CD14-positive monocyte (primary cell): Measurements from ENCODE around the gene APOL6. TPM values are rescaled to one million over a fixed set of nuclear protein-coding genes. Genes with fewer than 3 reads are reported as not detected.

Experiments used
- DNase-seq, 3 donors: peaks; one replicate each; pipeline ENCODE4 v3.0.0-alpha.2; 2011 to 2022
- H2AFZ ChIP-seq: 2 replicates; pipeline ENCODE4 v1.6.0; 2012; ENCODE audit warnings: mild to moderate bottlenecking, low read depth, low read length, inconsistent platforms; ENCODE audit not compliant: insufficient read depth, poor library complexity, severe bottlenecking
- H3K27ac ChIP-seq, 2 donors: 1 replicate in 1 of 2; 2 replicates in 1 of 2; pipeline ENCODE4 v1.5.1; 2012 to 2013; ENCODE audit warnings: low read length in 2 of 2, control low read depth in 1 of 2, inconsistent platforms in 1 of 2, low read depth in 1 of 2, mild to moderate bottlenecking in 1 of 2
- H3K27me3 ChIP-seq, 2 donors: one replicate each; pipeline versions ENCODE4 v1.6.0 to v1.6.1; 2011 to 2013; ENCODE audit warnings: low read length in 2 of 2; ENCODE audit not compliant: control insufficient read depth in 2 of 2, insufficient read depth in 2 of 2
- H3K36me3 ChIP-seq, 2 donors: replicated peaks in 1 of 2; 1 replicate in 1 of 2; 2 replicates in 1 of 2; pipeline versions ENCODE4 v1.5.1 to v1.6.1; 2012 to 2013; ENCODE audit warnings: low read length in 2 of 2, control low read depth in 1 of 2, inconsistent platforms in 1 of 2, mild to moderate bottlenecking in 1 of 2; ENCODE audit not compliant: insufficient read depth in 2 of 2, control insufficient read depth in 1 of 2
- H3K4me1 ChIP-seq, 2 donors: 1 replicate in 1 of 2; 2 replicates in 1 of 2; pipeline versions ENCODE4 v1.5.1 to v1.6.1; 2012 to 2013; ENCODE audit warnings: low read length in 2 of 2, control low read depth in 1 of 2, inconsistent platforms in 1 of 2, mild to moderate bottlenecking in 1 of 2, moderate library complexity in 1 of 2; ENCODE audit not compliant: insufficient read depth in 2 of 2, control insufficient read depth in 1 of 2
- H3K4me2 ChIP-seq: replicated peaks from 2 replicates; pipeline ENCODE3; 2012; ENCODE audit warnings: low read length, moderate library complexity, mild to moderate bottlenecking; ENCODE audit not compliant: poor library complexity, severe bottlenecking; ENCODE audit errors: extremely low read depth
- H3K4me3 ChIP-seq, 3 experiments: fragments of 200-600 bp in 1 of 3; sonication (generic) in 1 of 3; replicated peaks in 1 of 3; 1 replicate in 2 of 3; 2 replicates in 1 of 3; pipeline ENCODE4 v1.5.1; 2011 to 2013; ENCODE audit warnings: low read length in 3 of 3, mild to moderate bottlenecking in 3 of 3, control low read depth in 2 of 3, low read depth in 2 of 3, inconsistent platforms in 1 of 3, moderate library complexity in 1 of 3
- H3K79me2 ChIP-seq: 2 replicates; pipeline ENCODE4 v1.6.0; 2012; ENCODE audit warnings: mild to moderate bottlenecking, control low read depth, inconsistent platforms, low read length, moderate library complexity; ENCODE audit not compliant: insufficient read depth
- H3K9ac ChIP-seq: 2 replicates; pipeline ENCODE4 v1.6.0; 2017; ENCODE audit warnings: low read length, mild to moderate bottlenecking; ENCODE audit not compliant: insufficient read depth, poor library complexity, severe bottlenecking
- H3K9me3 ChIP-seq, 2 donors: replicated peaks in 1 of 2; 1 replicate in 1 of 2; 2 replicates in 1 of 2; pipeline versions ENCODE4 v1.5.1 to v1.6.1; 2012 to 2013; ENCODE audit warnings: low read length in 2 of 2, control low read depth in 1 of 2; ENCODE audit not compliant: control insufficient read depth in 1 of 2, insufficient read depth in 1 of 2
- H4K20me1 ChIP-seq: 2 replicates; pipeline ENCODE4 v1.6.0; 2012; ENCODE audit warnings: mild to moderate bottlenecking, low read length, control low read depth, moderate library complexity; ENCODE audit not compliant: insufficient read depth
- H3K27ac Mint-ChIP-seq, 7 donors: one replicate each; pipeline ENCODE4 v1.8.0; 2020; ENCODE audit warnings: mild to moderate bottlenecking in 7 of 7, mixed read lengths in 7 of 7, moderate library complexity in 6 of 7, inconsistent platforms in 2 of 7
- H3K27me3 Mint-ChIP-seq, 3 donors: one replicate each; pipeline ENCODE4 v1.8.0; 2021 to 2022; ENCODE audit warnings: low read depth in 3 of 3, mild to moderate bottlenecking in 3 of 3, mixed read lengths in 3 of 3, moderate library complexity in 3 of 3, inconsistent platforms in 1 of 3
- H3K36me3 Mint-ChIP-seq, 2 donors: one replicate each; pipeline ENCODE4 v1.8.0; 2020; ENCODE audit warnings: mixed read lengths in 2 of 2, inconsistent platforms in 1 of 2, mild to moderate bottlenecking in 1 of 2
- H3K4me1 Mint-ChIP-seq: one replicate; pipeline ENCODE4 v1.8.0; 2020; ENCODE audit warnings: mild to moderate bottlenecking, mixed read lengths
- H3K4me3 Mint-ChIP-seq, 2 donors: one replicate each; pipeline ENCODE4 v1.8.0; 2020; ENCODE audit warnings: mild to moderate bottlenecking in 2 of 2, mixed read lengths in 2 of 2, moderate library complexity in 1 of 2
- H3K9me3 Mint-ChIP-seq, 7 donors: one replicate each; pipeline ENCODE4 v1.8.0; 2020 to 2022; ENCODE audit warnings: mixed read lengths in 7 of 7, mild to moderate bottlenecking in 6 of 7, moderate library complexity in 6 of 7, inconsistent platforms in 2 of 7
- WGBS: methylation state at CpG from one replicate; pipeline ENCODE4 v1.1.5; 2013; ENCODE audit warnings: missing lambda C conversion rate; ENCODE audit not compliant: insufficient coverage; 5-methylcytosine and 5-hydroxymethylcytosine counted together
- intact Hi-C, 2 donors: fragments of 100-400 bp; cut with micrococcal nuclease; formaldehyde crosslinking; loops; one replicate each; pipeline versions ENCODE4 v1.15.0 to v1.15.1; 2023
- polyA plus RNA-seq, 3 donors: library from polyadenylated mRNA; depleted of rRNA in 1 of 3; unstranded in 2 of 3; stranded (reverse) in 1 of 3; fragments of 300-500 nt in 2 of 3; fragments of >200 nt in 1 of 3; fragmentation: Illumina TruSeq in 2 of 3; gene quantifications; 1 replicate in 2 of 3; 2 replicates in 1 of 3; pipeline ENCODE4 v1.2.3, GENCODE V29; 2012 to 2021
- TF ChIP-seq, protein P1 (sequence below): fragments of 200-600 bp; IDR thresholded peaks from one replicate; pipeline ENCODE4 v1.8.0; 2022; ENCODE audit warnings: antibody characterized with exemption, mild to moderate bottlenecking

The APOL6 gene
- polyA plus RNA-seq, 3 donors, result 7.6 to 13.6 (median 9.1) TPM

DNA sequence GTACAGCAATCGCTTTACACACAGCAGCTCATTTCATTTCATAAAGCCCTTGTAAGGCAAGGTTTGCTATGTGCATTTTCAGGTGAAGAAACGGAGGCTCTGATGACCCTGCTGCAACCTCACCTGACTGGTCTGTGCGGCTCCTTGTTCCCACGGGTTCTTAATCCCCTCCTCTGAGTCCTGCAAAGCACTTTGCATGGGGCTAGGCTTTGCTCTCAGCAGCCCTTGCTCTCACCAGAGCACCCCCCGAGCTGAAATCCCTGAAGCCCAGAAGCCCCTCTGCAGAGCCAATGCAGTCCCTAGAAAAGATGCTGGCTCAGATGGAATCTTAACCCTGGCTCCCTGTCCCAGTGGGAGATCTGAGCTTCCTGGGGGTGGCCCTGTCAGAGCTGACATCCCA, 11.0 kb upstream of the APOL6 start:
- intact Hi-C loops, result loop anchor here in 1 of 2 donors (10.0 kb wide), 1 partner anchor 278 kb away; no protein-coding TSS in a partner anchor
- H3K36me3 ChIP-seq, result no peaks in the 10 kb centered on the region
- Mint-ChIP-seq H3K36me3 (no peaks in the 10 kb centered on the region), H3K27me3 (peaks cover 3 to 7% (median 3%) of the 10 kb centered on the region in 3 donors), H3K4me3 (no peak overlapping the region), H3K4me1 (peaks cover 22% of the 10 kb centered on the region), H3K27ac (no peak overlapping the region), H3K9me3 (peaks cover 0 to 1% (median 0%) of the 10 kb centered on the region in 7 donors)
- H3K27me3 ChIP-seq, result no peaks in the 10 kb centered on the region
- no peaks in the 10 kb centered on the region for H3K79me2 ChIP-seq
- DNase-seq, result no peak
- no peak overlapping the region for H3K4me2 ChIP-seq
- no peak overlapping the region for H2AFZ ChIP-seq
- no peak overlapping the region for H3K4me3 ChIP-seq
- peaks cover 9 to 13% of the 10 kb centered on the region in 2 donors for H3K4me1 ChIP-seq
- H4K20me1 ChIP-seq, result no peaks in the 10 kb centered on the region
- TF ChIP-seq, protein P1, sequence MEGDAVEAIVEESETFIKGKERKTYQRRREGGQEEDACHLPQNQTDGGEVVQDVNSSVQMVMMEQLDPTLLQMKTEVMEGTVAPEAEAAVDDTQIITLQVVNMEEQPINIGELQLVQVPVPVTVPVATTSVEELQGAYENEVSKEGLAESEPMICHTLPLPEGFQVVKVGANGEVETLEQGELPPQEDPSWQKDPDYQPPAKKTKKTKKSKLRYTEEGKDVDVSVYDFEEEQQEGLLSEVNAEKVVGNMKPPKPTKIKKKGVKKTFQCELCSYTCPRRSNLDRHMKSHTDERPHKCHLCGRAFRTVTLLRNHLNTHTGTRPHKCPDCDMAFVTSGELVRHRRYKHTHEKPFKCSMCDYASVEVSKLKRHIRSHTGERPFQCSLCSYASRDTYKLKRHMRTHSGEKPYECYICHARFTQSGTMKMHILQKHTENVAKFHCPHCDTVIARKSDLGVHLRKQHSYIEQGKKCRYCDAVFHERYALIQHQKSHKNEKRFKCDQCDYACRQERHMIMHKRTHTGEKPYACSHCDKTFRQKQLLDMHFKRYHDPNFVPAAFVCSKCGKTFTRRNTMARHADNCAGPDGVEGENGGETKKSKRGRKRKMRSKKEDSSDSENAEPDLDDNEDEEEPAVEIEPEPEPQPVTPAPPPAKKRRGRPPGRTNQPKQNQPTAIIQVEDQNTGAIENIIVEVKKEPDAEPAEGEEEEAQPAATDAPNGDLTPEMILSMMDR, result no peak
- no peak overlapping the region for H3K27ac ChIP-seq
- WGBS, result 83% methylated on average over 4 of the region's 5 CpGs
- H3K9ac ChIP-seq, result no peak overlapping the region
- H3K9me3 ChIP-seq, result no peaks in the 10 kb centered on the region

DNA sequence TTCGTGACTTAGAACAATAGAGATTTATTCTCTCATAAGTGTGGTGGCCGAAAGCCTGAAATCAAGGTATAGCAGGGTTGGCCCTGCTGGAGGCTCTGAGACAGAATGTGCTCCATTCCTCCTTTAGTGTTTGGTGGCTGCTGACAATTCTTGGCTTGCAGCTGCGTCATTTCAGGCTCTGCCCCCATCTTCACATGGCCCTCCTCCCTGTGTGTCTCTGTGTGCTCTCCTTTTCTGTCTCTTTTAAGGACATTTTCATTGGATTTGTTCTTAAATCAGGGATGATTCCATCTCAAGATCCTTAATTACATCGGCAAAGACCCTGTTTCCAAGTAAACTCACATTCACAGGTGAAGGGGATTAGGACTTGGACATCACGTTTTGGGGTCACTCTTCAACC, 10.2 kb upstream of the APOL6 start:
- H4K20me1 ChIP-seq, result no peaks in the 10 kb centered on the region
- Mint-ChIP-seq H3K27ac (no peak overlapping the region), H3K9me3 (peaks cover 0 to 1% (median 0%) of the 10 kb centered on the region in 7 donors), H3K4me3 (no peak overlapping the region), H3K4me1 (peaks cover 22% of the 10 kb centered on the region), H3K36me3 (no peaks in the 10 kb centered on the region), H3K27me3 (peaks cover 3 to 5% (median 3%) of the 10 kb centered on the region in 3 donors)
- no peak overlapping the region for H3K9ac ChIP-seq
- no peaks in the 10 kb centered on the region for H3K9me3 ChIP-seq
- no peaks in the 10 kb centered on the region for H3K36me3 ChIP-seq
- H3K27ac ChIP-seq, result no peak overlapping the region
- H3K4me1 ChIP-seq, result peaks cover 9 to 13% of the 10 kb centered on the region in 2 donors
- no peak overlapping the region for H2AFZ ChIP-seq
- no peak overlapping the region for H3K4me2 ChIP-seq
- TF ChIP-seq, protein P1, result no peak
- 88% methylated on average over 3 of the region's 5 CpGs for WGBS
- no peak overlapping the region for H3K4me3 ChIP-seq
- intact Hi-C loops, result loop anchor here in 1 of 2 donors (10.0 kb wide), 1 partner anchor 277 kb away; no protein-coding TSS in a partner anchor
- H3K27me3 ChIP-seq, result no peaks in the 10 kb centered on the region
- H3K79me2 ChIP-seq, result no peaks in the 10 kb centered on the region
- no peak for DNase-seq
